Osteoblast (primary cell): Measurements from ENCODE around the gene TMEM272. TPM values are rescaled to one million over a fixed set of nuclear protein-coding genes. Genes with fewer than 3 reads are reported as not detected.

ENCODE experiments used
- DNase-seq: peaks from one replicate; pipeline ENCODE4 v3.0.0; 2011; ENCODE audit warnings: low spot score, mixed read lengths; ENCODE audit not compliant: insufficient read length; ENCODE audit errors: missing footprints
- H2AFZ ChIP-seq: 2 replicates; pipeline ENCODE4 v1.6.0; 2011; ENCODE audit warnings: mild to moderate bottlenecking, low read length
- H3K27ac ChIP-seq: 2 replicates; pipeline ENCODE4 v1.5.1; 2011; ENCODE audit warnings: mild to moderate bottlenecking, low read depth, low read length, moderate library complexity
- H3K27me3 ChIP-seq: 2 replicates; pipeline ENCODE4 v1.6.0; 2012; ENCODE audit warnings: mild to moderate bottlenecking, control low read depth, inconsistent platforms, low read length, moderate library complexity; ENCODE audit not compliant: insufficient read depth
- H3K36me3 ChIP-seq: 2 replicates; pipeline ENCODE4 v1.5.1; 2011; ENCODE audit warnings: mild to moderate bottlenecking, low read length, control low read depth, moderate library complexity; ENCODE audit not compliant: insufficient read depth
- H3K4me1 ChIP-seq: 2 replicates; pipeline ENCODE4 v1.5.1; 2011; ENCODE audit warnings: mild to moderate bottlenecking, low read length, control low read depth, moderate library complexity; ENCODE audit not compliant: insufficient read depth
- H3K4me2 ChIP-seq: 2 replicates; pipeline ENCODE4 v1.6.0; 2011; ENCODE audit warnings: mild to moderate bottlenecking, low read length; ENCODE audit not compliant: insufficient read depth
- H3K4me3 ChIP-seq: fragments of 200-600 bp; sonication (generic); 3 replicates; pipeline ENCODE4 v1.5.1; 2012; ENCODE audit warnings: mild to moderate bottlenecking, low read length, inconsistent platforms; ENCODE audit not compliant: insufficient read depth
- H3K79me2 ChIP-seq: 2 replicates; pipeline ENCODE4 v1.6.0; 2012; ENCODE audit warnings: mild to moderate bottlenecking, low read length, control low read depth, inconsistent platforms; ENCODE audit not compliant: insufficient read depth
- H3K9me3 ChIP-seq: 2 replicates; pipeline ENCODE4 v1.5.1; 2011; ENCODE audit warnings: low read depth, low read length, control low read depth
- H4K20me1 ChIP-seq: 2 replicates; pipeline ENCODE4 v1.6.0; 2012; ENCODE audit warnings: mild to moderate bottlenecking, low read length, control low read depth; ENCODE audit not compliant: insufficient read depth
- total RNA-seq: library from RNA; depleted of rRNA; stranded (reverse); fragments of >200 nt; gene quantifications from 2 replicates; pipeline ENCODE4 v1.2.3, GENCODE V29; 2012
- TF ChIP-seq, protein P1 (sequence below): IDR thresholded peaks from 2 replicates; pipeline ENCODE4 v1.5.1; 2011; ENCODE audit warnings: mild to moderate bottlenecking, low read depth, low read length, moderate library complexity; ENCODE audit errors: extremely low read depth

Gene TMEM272
- total RNA-seq, 1 donor, result not detected

DNA sequence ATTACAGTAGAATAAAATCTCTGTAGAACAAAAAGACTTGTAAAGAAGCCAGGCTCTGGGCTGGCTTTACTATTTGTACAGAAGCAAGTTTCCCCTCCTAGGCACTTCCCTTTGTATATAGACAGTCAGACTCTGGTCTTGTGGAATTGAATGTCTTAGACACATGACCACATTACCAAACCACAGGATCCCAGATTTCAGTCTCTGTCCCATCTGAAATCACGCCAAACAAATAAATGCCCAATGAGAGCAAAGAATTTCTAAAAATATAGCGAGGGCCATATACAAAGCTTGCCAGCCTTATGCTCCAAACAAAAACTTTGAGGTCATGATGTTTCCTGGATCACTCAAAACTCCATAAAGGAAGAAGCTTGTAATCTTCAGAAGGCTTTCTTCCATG, 40.7 kb upstream of the TMEM272 start:
- no peak overlapping the region for H3K4me3 ChIP-seq

DNA sequence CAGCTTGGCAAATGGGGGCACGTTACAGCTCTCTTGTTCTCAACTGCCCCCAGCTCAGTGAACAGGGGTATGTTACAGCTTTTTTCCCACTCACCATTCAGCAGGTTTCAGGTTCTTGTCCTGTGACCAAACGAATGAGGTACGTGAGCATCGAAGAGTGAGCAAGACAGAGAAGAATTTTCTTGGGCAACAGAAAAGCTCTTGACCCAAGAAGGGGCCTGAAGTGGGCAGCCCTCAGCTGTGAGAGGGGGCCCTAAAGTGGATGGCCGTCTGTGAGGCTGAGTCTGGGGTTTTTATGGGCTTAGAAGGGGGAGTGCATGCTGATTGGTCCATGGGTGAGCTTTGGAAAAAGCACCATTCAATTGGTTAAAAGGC, 38.2 kb upstream of the TMEM272 start:
- H3K9me3 ChIP-seq, result no peaks in the 10 kb centered on the region
- H3K27ac ChIP-seq, result no peak overlapping the region
- H3K4me1 ChIP-seq, result no peaks in the 10 kb centered on the region
- H3K27me3 ChIP-seq, result peaks cover 4% of the 10 kb centered on the region
- H3K36me3 ChIP-seq, result no peaks in the 10 kb centered on the region
- TF ChIP-seq, protein P1, sequence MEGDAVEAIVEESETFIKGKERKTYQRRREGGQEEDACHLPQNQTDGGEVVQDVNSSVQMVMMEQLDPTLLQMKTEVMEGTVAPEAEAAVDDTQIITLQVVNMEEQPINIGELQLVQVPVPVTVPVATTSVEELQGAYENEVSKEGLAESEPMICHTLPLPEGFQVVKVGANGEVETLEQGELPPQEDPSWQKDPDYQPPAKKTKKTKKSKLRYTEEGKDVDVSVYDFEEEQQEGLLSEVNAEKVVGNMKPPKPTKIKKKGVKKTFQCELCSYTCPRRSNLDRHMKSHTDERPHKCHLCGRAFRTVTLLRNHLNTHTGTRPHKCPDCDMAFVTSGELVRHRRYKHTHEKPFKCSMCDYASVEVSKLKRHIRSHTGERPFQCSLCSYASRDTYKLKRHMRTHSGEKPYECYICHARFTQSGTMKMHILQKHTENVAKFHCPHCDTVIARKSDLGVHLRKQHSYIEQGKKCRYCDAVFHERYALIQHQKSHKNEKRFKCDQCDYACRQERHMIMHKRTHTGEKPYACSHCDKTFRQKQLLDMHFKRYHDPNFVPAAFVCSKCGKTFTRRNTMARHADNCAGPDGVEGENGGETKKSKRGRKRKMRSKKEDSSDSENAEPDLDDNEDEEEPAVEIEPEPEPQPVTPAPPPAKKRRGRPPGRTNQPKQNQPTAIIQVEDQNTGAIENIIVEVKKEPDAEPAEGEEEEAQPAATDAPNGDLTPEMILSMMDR, result no peak
- no peaks in the 10 kb centered on the region for H4K20me1 ChIP-seq
- no peak overlapping the region for H2AFZ ChIP-seq
- H3K79me2 ChIP-seq, result no peaks in the 10 kb centered on the region
- DNase-seq, result no peak
- no peak overlapping the region for H3K4me2 ChIP-seq
- no peak overlapping the region for H3K4me3 ChIP-seq

More for the DNA sequence above, 40.7 kb upstream of the TMEM272 start:
- peaks cover 4% of the 10 kb centered on the region for H3K27me3 ChIP-seq
- TF ChIP-seq, protein P1, result no peak
- no peak overlapping the region for H3K27ac ChIP-seq
- H3K4me1 ChIP-seq, result no peaks in the 10 kb centered on the region
- H3K36me3 ChIP-seq, result no peaks in the 10 kb centered on the region
- no peak overlapping the region for H2AFZ ChIP-seq
- DNase-seq, result no peak
- no peak overlapping the region for H3K4me2 ChIP-seq
- no peaks in the 10 kb centered on the region for H3K79me2 ChIP-seq
- H4K20me1 ChIP-seq, result no peaks in the 10 kb centered on the region
- no peaks in the 10 kb centered on the region for H3K9me3 ChIP-seq

DNA sequence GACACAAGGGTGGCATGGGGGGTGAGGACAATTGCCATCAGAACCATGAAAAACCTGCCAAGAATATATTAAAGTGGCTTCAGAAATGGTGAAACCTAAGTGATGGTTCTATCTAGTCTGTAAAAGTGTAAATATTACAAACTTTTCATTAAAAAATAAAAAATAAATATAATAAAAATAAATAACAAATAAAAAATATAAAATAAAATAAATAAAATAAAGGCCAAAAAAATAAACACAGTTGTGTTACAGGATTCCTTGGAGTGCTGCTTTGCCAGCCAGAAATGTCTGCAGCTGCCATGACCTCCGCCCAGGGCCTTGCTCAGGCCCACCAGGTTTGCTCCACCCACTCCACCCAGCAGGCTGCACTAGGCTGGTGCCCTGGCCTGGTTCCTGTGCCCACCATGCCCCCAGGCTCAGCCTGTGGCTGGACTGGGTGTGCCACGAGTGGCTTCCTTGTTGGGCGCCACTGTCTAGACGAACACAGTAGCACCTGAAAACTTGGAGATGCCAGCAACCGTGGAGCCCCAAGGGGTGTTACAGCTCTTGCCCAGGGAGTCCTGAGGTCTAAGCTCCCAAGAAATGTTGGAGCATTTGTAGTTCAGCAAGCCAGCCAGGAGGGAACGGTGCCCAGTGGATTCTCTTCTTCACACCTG, 37.7 kb upstream of the TMEM272 start:
- peaks cover 4% of the 10 kb centered on the region for H3K27me3 ChIP-seq
- H3K79me2 ChIP-seq, result no peaks in the 10 kb centered on the region
- TF ChIP-seq, protein P1, result no peak
- H3K9me3 ChIP-seq, result no peaks in the 10 kb centered on the region
- H3K4me1 ChIP-seq, result no peaks in the 10 kb centered on the region
- H2AFZ ChIP-seq, result no peak overlapping the region
- DNase-seq, result no peak
- no peaks in the 10 kb centered on the region for H4K20me1 ChIP-seq
- H3K4me3 ChIP-seq, result no peak overlapping the region
- no peak overlapping the region for H3K27ac ChIP-seq
- no peaks in the 10 kb centered on the region for H3K36me3 ChIP-seq
- H3K4me2 ChIP-seq, result no peak overlapping the region

DNA sequence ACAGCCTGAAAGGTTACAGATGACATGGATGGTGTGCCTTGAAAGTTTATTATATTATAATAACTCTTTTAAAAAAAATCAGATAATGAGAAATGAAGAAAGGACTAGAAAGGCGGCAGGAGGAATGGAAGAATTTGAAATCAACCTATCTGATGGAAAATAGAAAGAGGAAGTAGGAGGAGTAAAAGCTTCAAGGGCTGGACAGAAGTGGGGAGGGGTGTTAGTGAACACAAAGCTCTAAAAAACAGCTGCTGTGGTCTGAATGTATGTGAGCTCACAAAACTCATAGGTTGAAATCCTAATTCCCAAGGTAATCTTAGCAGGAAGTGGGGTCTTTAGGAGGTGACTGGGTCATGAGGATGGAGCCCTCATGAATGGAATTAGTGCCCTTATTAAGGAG, 36.3 kb upstream of the TMEM272 start:
- Histone ChIP-seq H3K27ac (no peak overlapping the region), H4K20me1 (no peaks in the 10 kb centered on the region), H3K4me1 (no peaks in the 10 kb centered on the region), H3K4me3 (no peak overlapping the region), H3K79me2 (no peaks in the 10 kb centered on the region), H2AFZ (no peak overlapping the region), H3K36me3 (no peaks in the 10 kb centered on the region), H3K9me3 (no peaks in the 10 kb centered on the region), H3K4me2 (no peak overlapping the region), H3K27me3 (peaks cover 4% of the 10 kb centered on the region)
- TF ChIP-seq, protein P1, result no peak
- no peak for DNase-seq
